DND-41 (cell line): ENCODE data around the gene ACACA.

Source experiments
- CTCF ChIP-seq: IDR thresholded peaks from 2 replicates; pipeline ENCODE4 v1.5.1; 2012; ENCODE audit warnings: borderline replicate concordance, low read length, moderate library complexity, mild to moderate bottlenecking; ENCODE audit not compliant: poor library complexity, severe bottlenecking; ENCODE audit errors: extremely low read depth
- EZH2 ChIP-seq: IDR thresholded peaks from 3 replicates; pipeline ENCODE4 v1.6.1; 2012; ENCODE audit warnings: borderline replicate concordance, low read depth, mild to moderate bottlenecking, moderate library complexity, low read length, inconsistent platforms; ENCODE audit not compliant: severe bottlenecking

- TF ChIP-seq CTCF (no peak), EZH2 (no peak)
These were observed 18.6 kb upstream of the ACACA start for GRCh38 chr17:37425268-37425667.
